HUES64 (cell line): ENCODE measurements around the gene ZNF91.
"Not testable (repeated sequence)": the region's sequence is repeated elsewhere in the genome, so short reads cannot be mapped to it uniquely, and the experiment has no call there.

Source experiments
- H3K27ac ChIP-seq: 2 replicates; pipeline ENCODE4 v1.7.0; 2013; ENCODE audit warnings: low read depth, low read length, inconsistent platforms
- H3K27me3 ChIP-seq: 2 replicates; pipeline ENCODE4 v1.6.1; 2013; ENCODE audit warnings: mild to moderate bottlenecking, low read length; ENCODE audit not compliant: insufficient read depth
- H3K36me3 ChIP-seq: 2 replicates; pipeline ENCODE4 v1.6.1; 2013; ENCODE audit warnings: mild to moderate bottlenecking, low read length; ENCODE audit not compliant: insufficient read depth
- H3K4me1 ChIP-seq: 2 replicates; pipeline ENCODE4 v1.6.1; 2013; ENCODE audit warnings: mild to moderate bottlenecking, low read length, moderate library complexity; ENCODE audit not compliant: insufficient read depth
- H3K4me3 ChIP-seq: 2 replicates; pipeline ENCODE4 v1.5.1; 2013; ENCODE audit warnings: mild to moderate bottlenecking, low read length, moderate library complexity
- H3K9ac ChIP-seq: 2 replicates; pipeline ENCODE4 v1.6.1; 2013; ENCODE audit warnings: mild to moderate bottlenecking, low read depth, low read length
- H3K9me3 ChIP-seq: 2 replicates; pipeline ENCODE4 v1.6.1; 2013; ENCODE audit warnings: low read depth, low read length; ENCODE audit not compliant: insufficient read depth
- WGBS: fragments of 150-250, 120-280 bp; methylation state at CpG from one replicate; pipeline ENCODE4 v1.1.7; 2013; ENCODE audit warnings: missing lambda C conversion rate; 5-methylcytosine and 5-hydroxymethylcytosine counted together

The ZNF91 gene

DNA sequence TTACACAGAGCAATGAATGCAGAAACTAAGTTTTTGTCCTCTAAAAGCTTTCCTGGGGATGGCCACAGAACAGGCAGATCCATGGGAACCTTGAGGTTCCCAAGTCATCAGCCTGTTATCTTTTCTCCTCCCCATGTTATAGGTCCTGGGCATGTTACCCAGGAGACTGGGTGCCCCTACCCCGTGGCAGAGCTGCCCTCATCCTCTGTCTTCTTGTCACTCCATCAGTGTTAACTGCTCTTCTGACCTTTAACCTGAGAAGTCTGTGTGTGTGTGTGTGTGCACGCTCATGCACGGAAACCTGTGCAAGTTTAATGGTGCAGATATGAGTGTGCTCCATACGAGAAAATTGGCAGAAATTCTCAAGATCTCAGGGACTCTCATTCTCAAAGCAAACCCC lies 101.1 kb downstream of the ZNF91 start:
- 69% methylated on average over 4 of the region's 4 CpGs for WGBS
- no peaks in the 10 kb centered on the region for H3K27me3 ChIP-seq
- no peaks in the 10 kb centered on the region for H3K36me3 ChIP-seq
- no peak overlapping the region for H3K27ac ChIP-seq
- no peaks in the 10 kb centered on the region for H3K4me1 ChIP-seq
- no peak overlapping the region for H3K9ac ChIP-seq
- H3K9me3 ChIP-seq: peaks cover 26% of the 10 kb centered on the region
- no peak overlapping the region for H3K4me3 ChIP-seq

- peaks cover 27% of the 10 kb centered on the region for H3K9me3 ChIP-seq
- not testable (repeated sequence) for H3K4me1 ChIP-seq, H3K9ac ChIP-seq, H3K27ac ChIP-seq, H3K4me3 ChIP-seq, H3K27me3 ChIP-seq, H3K36me3 ChIP-seq
- 94% methylated on average over 26 of the region's 26 CpGs for WGBS
Observed at GRCh38 chr19:23289966-23290365, 105.3 kb downstream of the ZNF91 start.
